Spleen (tissue), 11 donors: ENCODE data around the gene MTSS2. TPM values are rescaled to one million over a fixed set of nuclear protein-coding genes. Genes with fewer than 3 reads are reported as not detected.
A peak's percentile ranks its signal among the peaks of the same experiment; 100 is the strongest.

ENCODE experiments used
- DNase-seq: peaks from one replicate; pipeline ENCODE4 v3.0.0-alpha.2; 2020
- H3K27ac ChIP-seq, 8 donors: fragments of 200-600 bp; sonication (generic) in 7 of 8; 1 replicate in 4 of 8; 2 replicates in 4 of 8; pipeline versions ENCODE4 v1.5.0 to v1.8.0; 2016 to 2021; ENCODE audit warnings: inconsistent platforms in 4 of 8, mild to moderate bottlenecking in 4 of 8, moderate library complexity in 1 of 8
- H3K27me3 ChIP-seq, 7 donors: fragments of 200-600 bp; sonication (generic) in 6 of 7; replicated peaks in 1 of 7; 1 replicate in 4 of 7; 2 replicates in 3 of 7; pipeline versions ENCODE4 v1.5.0 to v1.8.0; 2016 to 2021; ENCODE audit warnings: inconsistent platforms in 3 of 7, mild to moderate bottlenecking in 1 of 7
- H3K36me3 ChIP-seq, 6 donors: fragments of 200-600 bp; sonication (generic) in 5 of 6; 1 replicate in 4 of 6; 2 replicates in 2 of 6; pipeline versions ENCODE4 v1.5.0 to v1.8.0; 2016 to 2021; ENCODE audit warnings: inconsistent platforms in 2 of 6
- H3K4me1 ChIP-seq, 6 donors: fragments of 200-600 bp; sonication (generic) in 5 of 6; 1 replicate in 3 of 6; 2 replicates in 3 of 6; pipeline versions ENCODE4 v1.5.0 to v1.8.0; 2016 to 2021; ENCODE audit warnings: inconsistent platforms in 3 of 6
- H3K4me3 ChIP-seq, 8 donors: fragments of 200-600 bp; sonication (generic) in 7 of 8; 1 replicate in 4 of 8; 2 replicates in 4 of 8; pipeline versions ENCODE4 v1.5.0 to v1.8.0; 2016 to 2021; ENCODE audit warnings: inconsistent platforms in 4 of 8, mild to moderate bottlenecking in 4 of 8, moderate library complexity in 2 of 8
- H3K9me3 ChIP-seq, 8 donors: fragments of 200-600 bp; sonication (generic) in 7 of 8; 1 replicate in 4 of 8; 2 replicates in 4 of 8; pipeline versions ENCODE4 v1.5.0 to v1.8.0; 2016 to 2021; ENCODE audit warnings: inconsistent platforms in 4 of 8
- CTCF ChIP-seq, 11 experiments: fragments of 200-600 bp in 7 of 11; fragments of 450-650 bp in 4 of 11; sonication (generic) in 4 of 11; IDR thresholded peaks in 8 of 11; conservative IDR thresholded peaks in 3 of 11; 1 replicate in 7 of 11; 2 replicates in 4 of 11; pipeline versions ENCODE4 v1.4.0 to v1.8.0; 2016 to 2021; ENCODE audit warnings: antibody characterized with exemption in 11 of 11, inconsistent platforms in 4 of 11, mild to moderate bottlenecking in 1 of 11
- POLR2A ChIP-seq, 3 donors: fragments of 450-650 bp; IDR thresholded peaks; one replicate each; pipeline ENCODE4 v1.5.1; 2017; ENCODE audit warnings: antibody characterized with exemption in 3 of 3, mild to moderate bottlenecking in 1 of 3
- POLR2AphosphoS5 ChIP-seq, 3 donors: sonication (generic); formaldehyde crosslinking; IDR thresholded peaks; one replicate each; pipeline ENCODE4 v1.5.1; 2017; ENCODE audit warnings: antibody characterized with exemption in 3 of 3
- WGBS, 5 donors: extraction: QIAGEN DNeasy Blood & Tissue Kit in 3 of 5; methylation state at CpG; one replicate each; pipeline versions ENCODE4 v1.1.5 to v1.1.7; 2013 to 2018; 5-methylcytosine and 5-hydroxymethylcytosine counted together
- intact Hi-C: fragments of 100-400 bp; cut with DNase I; formaldehyde crosslinking; loops from one replicate; pipeline ENCODE4 v1.15.0; 2023; ENCODE audit warnings: low total_unique reads
- polyA plus RNA-seq, 3 donors: library from polyadenylated mRNA; stranded (reverse); fragments of 200-250 nt; gene quantifications; one replicate each; pipeline ENCODE4 v1.2.1, GENCODE V29; 2013
- total RNA-seq, 7 donors: library from RNA; depleted of rRNA in 3 of 7; stranded (reverse); fragments of >200 nt in 3 of 7; fragmentation: NEBNext Ultra II Directional in 4 of 7; extraction: Animal tissue kit (Norgen Biotek cat#: 25700) in 4 of 7; gene quantifications; one replicate each; pipeline versions ENCODE4 v1.1.0 to v1.2.1, GENCODE V29; 2016 to 2021
- donor health status: healthy with polysubstance abuse.
- donor health status: DM: no; HTN: no; CAD: no; lungs with moderate emphysema.
- donor health status: DM: no; HTN: no; CAD: no.
- donor health status: Bipolar disorder and iron deficiency.
- donor health status: healthy.
- donor health status: DM: no; HTN: no; CAD: no.
- donor health status: DM: yes; HTN: yes; CAD: no.

MTSS2 gene
- total and polyA plus RNA-seq, 10 donors = 9.0 to 116 (median 94.1) TPM

GRCh38 chr16:70682239-70683145 is 3.4 kb downstream of the MTSS2 start:
- peak overlapping the region in 5 of 8 donors; percentile 53 to 76 (median 58) for H3K4me3 ChIP-seq
- peaks cover 0 to 45% (median 15%) of the 10 kb centered on the region in 6 donors for H3K36me3 ChIP-seq
- no peak for TF ChIP-seq POLR2A (IDR thresholded peaks at IDR 0.05)
- TF ChIP-seq POLR2AphosphoS5 (IDR thresholded peaks at IDR 0.05) = no peak
- no peak for TF ChIP-seq CTCF (IDR thresholded peaks at IDR 0.05 in 8 of 11, conservative IDR thresholded peaks at IDR 0.05 in 3 of 11)
- intact Hi-C loops = loop anchor here (5.0 kb wide), 1 partner anchor 90 kb away; no protein-coding TSS in a partner anchor
- H3K27me3 ChIP-seq = peaks cover 0 to 43% (median 14%) of the 10 kb centered on the region in 7 donors
- H3K27ac ChIP-seq = peak overlapping the region; percentile 60 to 88 (median 84)
- H3K4me1 ChIP-seq = peaks cover 18 to 95% (median 68%) of the 10 kb centered on the region in 6 donors
- WGBS, 5 donors = 66 to 81% (median 73%) methylated on average over 12 to 14 of the region's 14 CpGs
- peak; percentile 67 for DNase-seq
- no peaks in the 10 kb centered on the region for H3K9me3 ChIP-seq

- Histone ChIP-seq H3K27ac (peak overlapping the region; percentile 60 to 88 (median 84)), H3K4me3 (peak overlapping the region in 2 of 8 donors; percentile 71 to 76), H3K36me3 (peaks cover 0 to 54% (median 19%) of the 10 kb centered on the region in 6 donors), H3K27me3 (peaks cover 0 to 42% (median 14%) of the 10 kb centered on the region in 7 donors), H3K9me3 (no peaks in the 10 kb centered on the region), H3K4me1 (peaks cover 18 to 86% (median 60%) of the 10 kb centered on the region in 6 donors)
- TF ChIP-seq POLR2A (IDR thresholded peaks at IDR 0.05) = no peak
- TF ChIP-seq POLR2AphosphoS5 (IDR thresholded peaks at IDR 0.05) = peak in 1 of 3 donors; percentile 63
- DNase-seq = peak; percentile 77
- intact Hi-C loops = loop anchor here (5.0 kb wide), 1 partner anchor 91 kb away; no protein-coding TSS in a partner anchor
- WGBS, 5 donors = 46 to 72% (median 65%) methylated on average over 7 to 13 of the region's 13 CpGs
These were observed 4.2 kb downstream of the MTSS2 start for GRCh38 chr16:70681382-70682238.

- TF ChIP-seq POLR2A (IDR thresholded peaks at IDR 0.05) (no peak), POLR2AphosphoS5 (IDR thresholded peaks at IDR 0.05) (peak in 2 of 3 donors; percentile 53 to 77), CTCF (IDR thresholded peaks at IDR 0.05 in 8 of 11, conservative IDR thresholded peaks at IDR 0.05 in 3 of 11) (peak in 1 of 11 experiments; percentile 10)
- 54 to 69% (median 64%) methylated on average over 16 to 18 of the region's 18 CpGs for WGBS, 5 donors
- Histone ChIP-seq H3K4me1 (peaks cover 18 to 80% (median 53%) of the 10 kb centered on the region in 6 donors), H3K4me3 (peak overlapping the region in 3 of 8 donors; percentile 0 to 76 (median 4)), H3K27ac (peak overlapping the region; percentile 60 to 88 (median 84)), H3K36me3 (peaks cover 0 to 63% (median 26%) of the 10 kb centered on the region in 6 donors), H3K27me3 (peaks cover 0 to 34% (median 10%) of the 10 kb centered on the region in 7 donors), H3K9me3 (no peaks in the 10 kb centered on the region)
- intact Hi-C loops = loop anchor here (5.0 kb wide), 1 partner anchor 92 kb away; no protein-coding TSS in a partner anchor
- no peak for DNase-seq
These were observed 5.1 kb downstream of the MTSS2 start for GRCh38 chr16:70680495-70681381.
